Measurements from ENCODE around the gene CLDN5. TPM values are rescaled to one million over a fixed set of nuclear protein-coding genes. Genes with fewer than 3 reads are reported as not detected.

The CLDN5 gene
- total and polyA plus RNA-seq, 11 donors, result 16.8 to 79.0 (median 38.1) TPM

GRCh38 chr22:19478045-19478900, 45.9 kb downstream of the CLDN5 start:
- WGBS, 4 donors, result 1 to 2% (median 1%) methylated on average over 18 to 31 of the region's 31 CpGs
- no peak for DNase-seq
- Histone ChIP-seq H3K4me3 (peak overlapping the region; percentile 74 to 96 (median 86)), H3K9me3 (no peaks in the 10 kb centered on the region), H3K4me1 (peaks cover 6 to 30% (median 22%) of the 10 kb centered on the region in 12 donors), H3K27me3 (no peaks in the 10 kb centered on the region), H3K27ac (peak overlapping the region; percentile 94 to 99 (median 98)), H3K36me3 (peaks cover 0 to 31% (median 22%) of the 10 kb centered on the region in 9 donors)
- intact Hi-C loops (cut with DNase I), result loop anchor here in 8 of 10 donors (2.0 to 10.0 kb wide), 10 partner anchors 33 to 523 kb away; partner anchors contain the start of genes CLTCL1 (in 5 of the 8), MRPL40 (in 5 of the 8), HIRA (in 3 of the 8) and ESS2 (in 2 of the 8)
- TF ChIP-seq POLR2A (IDR thresholded peaks at IDR 0.05), result no peak
- TF ChIP-seq, protein P1, sequence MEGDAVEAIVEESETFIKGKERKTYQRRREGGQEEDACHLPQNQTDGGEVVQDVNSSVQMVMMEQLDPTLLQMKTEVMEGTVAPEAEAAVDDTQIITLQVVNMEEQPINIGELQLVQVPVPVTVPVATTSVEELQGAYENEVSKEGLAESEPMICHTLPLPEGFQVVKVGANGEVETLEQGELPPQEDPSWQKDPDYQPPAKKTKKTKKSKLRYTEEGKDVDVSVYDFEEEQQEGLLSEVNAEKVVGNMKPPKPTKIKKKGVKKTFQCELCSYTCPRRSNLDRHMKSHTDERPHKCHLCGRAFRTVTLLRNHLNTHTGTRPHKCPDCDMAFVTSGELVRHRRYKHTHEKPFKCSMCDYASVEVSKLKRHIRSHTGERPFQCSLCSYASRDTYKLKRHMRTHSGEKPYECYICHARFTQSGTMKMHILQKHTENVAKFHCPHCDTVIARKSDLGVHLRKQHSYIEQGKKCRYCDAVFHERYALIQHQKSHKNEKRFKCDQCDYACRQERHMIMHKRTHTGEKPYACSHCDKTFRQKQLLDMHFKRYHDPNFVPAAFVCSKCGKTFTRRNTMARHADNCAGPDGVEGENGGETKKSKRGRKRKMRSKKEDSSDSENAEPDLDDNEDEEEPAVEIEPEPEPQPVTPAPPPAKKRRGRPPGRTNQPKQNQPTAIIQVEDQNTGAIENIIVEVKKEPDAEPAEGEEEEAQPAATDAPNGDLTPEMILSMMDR (IDR thresholded peaks at IDR 0.05), result no peak
- ATAC-seq, result no peak

GRCh38 chr22:19477321-19478044, 46.7 kb downstream of the CLDN5 start:
- Histone ChIP-seq H3K36me3 (peaks cover 0 to 39% (median 30%) of the 10 kb centered on the region in 9 donors), H3K27me3 (no peaks in the 10 kb centered on the region), H3K9me3 (no peaks in the 10 kb centered on the region), H3K27ac (peak overlapping the region in 7 of 12 donors; percentile 1 to 99 (median 98)), H3K4me1 (peaks cover 6 to 30% (median 22%) of the 10 kb centered on the region in 12 donors), H3K4me3 (peak overlapping the region in 11 of 12 donors; percentile 74 to 96 (median 85))
- DNase-seq, result no peak
- no peak for TF ChIP-seq POLR2A (IDR thresholded peaks at IDR 0.05)
- TF ChIP-seq, protein P1 (IDR thresholded peaks at IDR 0.05), result peak in 7 of 12 donors; percentile 13 to 41 (median 19)
- intact Hi-C loops (cut with DNase I), result loop anchor here in 9 of 10 donors (2.0 to 10.0 kb wide), 11 partner anchors 29 to 523 kb away; partner anchors contain the start of genes CLTCL1 (in 5 of the 9), MRPL40 (in 5 of the 9), HIRA (in 3 of the 9) and ESS2 (in 2 of the 9)
- no peak for ATAC-seq
- WGBS, 4 donors, result 22 to 28% (median 26%) methylated on average over 5 of the region's 5 CpGs

- WGBS, 4 donors, result 58 to 73% (median 69%) methylated on average over 3 of the region's 3 CpGs
- peaks cover 0 to 53% (median 45%) of the 10 kb centered on the region in 9 donors for H3K36me3 ChIP-seq
- no peak overlapping the region for H3K4me3 ChIP-seq
- intact Hi-C loops (cut with DNase I), result loop anchor here in 8 of 10 donors (2.0 to 10.0 kb wide), 9 partner anchors 27 to 521 kb away; partner anchors contain the start of genes CLTCL1 (in 5 of the 8), HIRA (in 3 of the 8), MRPL40 (in 3 of the 8) and ESS2 (in 2 of the 8)
- H3K27me3 ChIP-seq, result no peaks in the 10 kb centered on the region
- peaks cover 6 to 30% (median 22%) of the 10 kb centered on the region in 12 donors for H3K4me1 ChIP-seq
- H3K27ac ChIP-seq, result no peak overlapping the region
- DNase-seq, result no peak
- ATAC-seq, result no peak
- no peaks in the 10 kb centered on the region for H3K9me3 ChIP-seq
- TF ChIP-seq, protein P1 (IDR thresholded peaks at IDR 0.05), result no peak
- TF ChIP-seq POLR2A (IDR thresholded peaks at IDR 0.05), result no peak
These were observed 48.2 kb downstream of the CLDN5 start for GRCh38 chr22:19476023-19476422.

Data from heart left ventricle (tissue), 16 donors.